Measurements from ENCODE around the gene TRIM75. TPM values are rescaled to one million over a fixed set of nuclear protein-coding genes. Genes with fewer than 3 reads are reported as not detected.

The TRIM75 gene
- total and polyA plus RNA-seq, 9 donors, result 0.06 to 0.22 (median 0.12) TPM; not detected in 5

GRCh38 chr4:165101641-165102040 lies 48.0 kb downstream of the TRIM75 start:
- H3K36me3 ChIP-seq (ENCODE audit: control insufficient read depth, insufficient read depth, low read length), result peaks cover 17% of the 10 kb centered on the region
- 77% methylated on average over 3 of the region's 3 CpGs for WGBS (ENCODE audit: insufficient coverage)

GRCh38 chr4:165106518-165106917 lies 52.9 kb downstream of the TRIM75 start:
- H3K27ac ChIP-seq (ENCODE audit: low read length), result no peak overlapping the region
- no peak overlapping the region for H3K4me3 ChIP-seq (ENCODE audit: low read length)
- WGBS (ENCODE audit: insufficient coverage), result 82% methylated on average over 6 of the region's 6 CpGs
- DNase-seq, result no peak
- peaks cover 7% of the 10 kb centered on the region for H3K36me3 ChIP-seq (ENCODE audit: control insufficient read depth, insufficient read depth, low read length)
- no peaks in the 10 kb centered on the region for H3K27me3 ChIP-seq (ENCODE audit: control insufficient read depth, insufficient read depth, low read length)
- no peaks in the 10 kb centered on the region for H3K9me3 ChIP-seq (replicated peaks; ENCODE audit: control insufficient read depth, low read depth, low read length)
- no peaks in the 10 kb centered on the region for H3K4me1 ChIP-seq (ENCODE audit: control insufficient read depth, insufficient read depth, low read length)

More at GRCh38 chr4:165101641-165102040, 48.0 kb downstream of the TRIM75 start:
- H3K27me3 ChIP-seq (ENCODE audit: control insufficient read depth, insufficient read depth, low read length), result no peaks in the 10 kb centered on the region
- H3K4me3 ChIP-seq (ENCODE audit: low read length), result no peak overlapping the region
- no peak overlapping the region for H3K27ac ChIP-seq (ENCODE audit: low read length)
- H3K4me1 ChIP-seq (ENCODE audit: control insufficient read depth, insufficient read depth, low read length), result no peaks in the 10 kb centered on the region
- H3K9me3 ChIP-seq (replicated peaks; ENCODE audit: control insufficient read depth, low read depth, low read length), result no peaks in the 10 kb centered on the region
- no peak for DNase-seq

Other genes starting within 250 kb of the TRIM75 start
- gene APELA, start 176.7 kb upstream of the TRIM75 start, total RNA-seq, result 0.04 TPM
- 1 to 10 TPM in 2 of 8 donors, under 1 TPM in 6; 0.21 to 1.2 (median 0.44) TPM for gene APELA, start 176.7 kb upstream of the TRIM75 start, polyA plus RNA-seq (ENCODE audit: insufficient read depth in 1 of 8, insufficient read length in 8 of 8, low replicate concordance in 1 of 8)
- 2.1 TPM for gene TRIM61, start 76.2 kb upstream of the TRIM75 start, total RNA-seq
- 1 to 10 TPM; 1.9 to 4.6 (median 3.5) TPM for gene TRIM61, start 76.2 kb upstream of the TRIM75 start, polyA plus RNA-seq (ENCODE audit: insufficient read depth in 1 of 8, insufficient read length in 8 of 8, low replicate concordance in 1 of 8)
- gene TRIM60, start 21.9 kb upstream of the TRIM75 start, total RNA-seq, result not detected
- not detected for gene TRIM60, start 21.9 kb upstream of the TRIM75 start, polyA plus RNA-seq (ENCODE audit: insufficient read depth in 1 of 8, insufficient read length in 8 of 8, low replicate concordance in 1 of 8)
- 9.9 TPM for gene TMEM192, start 59.0 kb downstream of the TRIM75 start, total RNA-seq
- gene TMEM192, start 59.0 kb downstream of the TRIM75 start, polyA plus RNA-seq (ENCODE audit: insufficient read depth in 1 of 8, insufficient read length in 8 of 8, low replicate concordance in 1 of 8), result 10 to 100 TPM in 7 of 8 donors, 1 to 10 TPM in 1; 9.2 to 12.5 (median 10.9) TPM
- 7.3 TPM for gene KLHL2, start 153.7 kb downstream of the TRIM75 start, total RNA-seq
- 10 to 100 TPM in 2 of 8 donors, 1 to 10 TPM in 6; 6.2 to 10.3 (median 7.6) TPM for gene KLHL2, start 153.7 kb downstream of the TRIM75 start, polyA plus RNA-seq (ENCODE audit: insufficient read depth in 1 of 8, insufficient read length in 8 of 8, low replicate concordance in 1 of 8)

Measured in muscle of leg (tissue), 11 donors.